Measurements from ENCODE around the gene ANGPT4.

Gene ANGPT4

DNA sequence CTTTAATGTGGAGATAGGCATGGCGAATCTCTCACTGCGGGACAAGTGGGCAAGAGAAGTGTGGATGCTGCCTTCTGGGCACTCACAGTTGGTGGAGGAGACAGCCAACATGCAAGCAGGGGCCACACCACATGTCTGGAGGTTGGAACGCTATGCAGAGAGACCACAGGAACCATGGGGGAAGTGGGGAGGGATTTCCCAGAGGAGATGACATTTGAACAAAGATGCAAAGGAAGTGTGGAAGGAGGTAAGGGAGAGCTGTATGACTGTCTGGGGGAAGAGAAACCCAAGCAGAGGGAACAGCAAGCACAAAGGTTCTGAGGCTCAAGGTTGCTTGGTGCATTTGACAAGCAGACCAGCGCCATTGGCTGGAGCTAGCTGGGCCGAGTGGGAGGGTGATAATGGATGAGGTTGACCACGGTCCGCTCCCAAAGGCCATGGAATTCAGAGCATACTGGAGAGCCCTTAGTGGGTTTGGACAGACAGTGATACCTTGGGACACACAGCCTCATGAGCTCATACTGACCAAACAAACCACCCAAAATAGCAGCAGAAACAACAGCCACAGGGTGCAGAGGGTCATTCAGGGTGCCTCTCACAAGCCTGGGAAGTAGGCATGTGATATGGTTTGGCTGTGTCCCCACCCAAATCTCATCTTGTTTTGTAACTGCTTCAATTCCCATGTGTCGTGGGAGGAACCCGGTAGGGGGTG, 90.3 kb downstream of the ANGPT4 start:
- Histone ChIP-seq H3K79me2 (ENCODE audit: control insufficient read depth, insufficient read depth, low read length, unreplicated experiment) (no peaks in the 10 kb centered on the region), H3K4me1 (ENCODE audit: control insufficient read depth, insufficient read depth, low read length, unreplicated experiment) (peaks cover 4% of the 10 kb centered on the region), H2AFZ (ENCODE audit: low read length, unreplicated experiment) (no peak overlapping the region), H3K4me3 (ENCODE audit: low read depth, low read length) (no peak overlapping the region), H3K27me3 (ENCODE audit: insufficient read depth, low read length) (no peaks in the 10 kb centered on the region), H3K36me3 (ENCODE audit: insufficient read depth, low read length) (no peaks in the 10 kb centered on the region), H3K27ac (ENCODE audit: low read depth, low read length) (no peak overlapping the region)

DNA sequence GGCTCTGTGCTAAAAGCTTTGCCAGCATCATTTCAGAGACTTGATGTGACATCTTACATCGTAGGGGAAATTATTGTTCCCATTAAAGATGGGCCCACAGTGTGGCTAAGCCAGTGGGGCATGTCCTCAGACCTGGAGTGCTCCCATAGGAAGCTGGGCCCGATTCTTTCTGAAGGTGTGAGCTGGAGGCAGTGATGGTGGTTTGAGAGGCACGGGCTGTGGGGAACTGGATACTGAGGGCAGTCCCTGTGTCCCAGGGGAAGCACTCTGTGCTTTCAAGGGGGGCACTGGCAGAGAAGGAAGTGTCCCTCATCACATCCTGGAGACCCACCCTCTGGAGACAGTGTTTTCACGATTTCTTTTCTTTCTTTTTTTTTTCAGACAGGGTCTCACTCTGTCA, 91.2 kb downstream of the ANGPT4 start:
- Histone ChIP-seq H3K4me1 (ENCODE audit: control insufficient read depth, insufficient read depth, low read length, unreplicated experiment) (peaks cover 3% of the 10 kb centered on the region), H3K36me3 (ENCODE audit: insufficient read depth, low read length) (no peaks in the 10 kb centered on the region), H3K4me3 (ENCODE audit: low read depth, low read length) (no peak overlapping the region), H2AFZ (ENCODE audit: low read length, unreplicated experiment) (no peak overlapping the region), H3K27me3 (ENCODE audit: insufficient read depth, low read length) (no peaks in the 10 kb centered on the region), H3K79me2 (ENCODE audit: control insufficient read depth, insufficient read depth, low read length, unreplicated experiment) (no peaks in the 10 kb centered on the region), H3K27ac (ENCODE audit: low read depth, low read length) (no peak overlapping the region)

DNA sequence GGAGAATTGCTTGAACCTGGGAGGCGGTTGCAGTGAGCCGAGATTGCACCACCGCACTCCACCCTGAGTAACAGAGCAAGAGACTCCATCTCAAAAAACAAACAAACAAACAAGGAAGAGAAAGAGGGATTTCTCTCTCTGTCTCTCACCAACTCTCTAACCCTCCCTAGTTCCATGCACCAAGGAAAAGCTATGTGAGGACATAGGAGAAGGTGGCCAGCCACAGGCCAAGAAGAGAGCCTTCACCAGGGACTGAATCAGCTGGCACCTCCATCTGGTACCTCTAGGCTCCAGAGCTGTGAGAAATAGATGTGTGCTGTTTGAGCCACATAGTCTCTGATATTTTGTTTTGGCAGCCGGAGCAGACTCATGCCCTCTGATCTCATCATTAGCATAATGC, 91.6 kb downstream of the ANGPT4 start:
- H3K4me3 ChIP-seq (ENCODE audit: low read depth, low read length): no peak overlapping the region
- no peak overlapping the region for H3K27ac ChIP-seq (ENCODE audit: low read depth, low read length)
- no peaks in the 10 kb centered on the region for H3K4me1 ChIP-seq (ENCODE audit: control insufficient read depth, insufficient read depth, low read length, unreplicated experiment)
- no peak overlapping the region for H2AFZ ChIP-seq (ENCODE audit: low read length, unreplicated experiment)
- no peaks in the 10 kb centered on the region for H3K36me3 ChIP-seq (ENCODE audit: insufficient read depth, low read length)
- no peaks in the 10 kb centered on the region for H3K79me2 ChIP-seq (ENCODE audit: control insufficient read depth, insufficient read depth, low read length, unreplicated experiment)
- no peaks in the 10 kb centered on the region for H3K27me3 ChIP-seq (ENCODE audit: insufficient read depth, low read length)

DNA sequence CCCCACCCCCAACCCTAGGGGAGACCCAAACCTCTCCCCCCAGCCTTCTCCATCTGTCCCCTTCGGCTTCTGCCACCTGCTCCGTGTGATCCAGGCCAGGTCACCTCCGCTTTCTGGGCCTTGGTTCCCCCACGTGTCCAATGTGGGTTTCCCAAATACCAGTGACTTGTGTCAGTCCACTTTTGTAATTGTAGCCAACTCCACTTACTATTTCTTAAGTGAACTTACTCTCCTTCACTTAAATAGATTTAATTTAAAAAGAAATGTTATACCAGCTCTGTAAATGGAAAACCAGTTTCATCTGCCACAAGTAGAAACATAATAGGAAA, 92.6 kb downstream of the ANGPT4 start:
- Histone ChIP-seq H3K36me3 (ENCODE audit: insufficient read depth, low read length) (no peaks in the 10 kb centered on the region), H3K4me3 (ENCODE audit: low read depth, low read length) (no peak overlapping the region), H3K79me2 (ENCODE audit: control insufficient read depth, insufficient read depth, low read length, unreplicated experiment) (no peaks in the 10 kb centered on the region), H2AFZ (ENCODE audit: low read length, unreplicated experiment) (no peak overlapping the region), H3K27ac (ENCODE audit: low read depth, low read length) (no peak overlapping the region), H3K27me3 (ENCODE audit: insufficient read depth, low read length) (no peaks in the 10 kb centered on the region), H3K4me1 (ENCODE audit: control insufficient read depth, insufficient read depth, low read length, unreplicated experiment) (no peaks in the 10 kb centered on the region)

DNA sequence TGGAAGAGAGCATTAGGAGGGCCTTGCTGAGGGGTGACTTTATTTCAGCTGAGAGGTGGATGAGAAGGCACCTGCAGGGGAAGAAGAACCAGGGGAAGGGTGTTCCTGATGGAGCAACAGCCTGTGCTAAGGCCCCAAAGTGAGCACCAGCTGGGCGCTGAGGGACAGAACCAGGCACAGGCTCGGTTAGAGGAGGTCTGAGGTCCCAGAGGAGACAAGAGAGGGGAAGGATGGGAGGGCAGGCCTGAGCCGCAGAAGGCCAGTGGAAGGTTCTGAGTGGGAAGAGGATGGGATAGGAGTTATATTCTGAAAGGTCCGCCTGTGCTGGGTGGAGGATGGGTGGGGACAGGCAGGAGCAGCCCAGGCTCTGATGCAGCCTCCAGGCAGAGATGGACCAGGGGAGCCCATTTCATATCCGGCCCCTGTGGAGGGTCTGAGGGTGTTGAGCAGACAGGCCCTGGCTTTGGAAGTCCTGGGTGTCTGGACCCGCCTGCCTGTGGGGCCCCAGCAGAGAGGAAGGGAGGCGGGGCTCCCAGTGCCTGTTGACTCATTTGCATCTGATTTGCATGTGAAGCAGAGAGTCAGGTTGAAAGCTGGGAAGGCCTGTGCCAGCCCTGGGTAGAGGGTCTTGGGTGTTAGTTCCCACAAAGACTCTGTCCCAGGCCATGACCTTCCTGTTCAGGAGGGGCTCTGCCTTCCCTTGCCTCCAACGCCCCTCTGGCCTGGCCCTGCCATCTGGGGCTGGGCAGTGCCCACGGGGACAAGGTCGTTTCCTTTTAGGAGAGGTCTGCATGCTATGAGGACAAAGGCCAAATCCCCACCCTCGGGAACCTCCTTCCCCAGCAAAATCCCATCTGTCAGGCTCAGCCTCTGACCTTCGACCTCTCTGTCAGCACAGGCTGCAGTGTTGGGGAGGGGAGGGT, 93.2 kb downstream of the ANGPT4 start:
- no peaks in the 10 kb centered on the region for H3K27me3 ChIP-seq (ENCODE audit: insufficient read depth, low read length)
- no peak overlapping the region for H3K27ac ChIP-seq (ENCODE audit: low read depth, low read length)
- no peaks in the 10 kb centered on the region for H3K79me2 ChIP-seq (ENCODE audit: control insufficient read depth, insufficient read depth, low read length, unreplicated experiment)
- no peak overlapping the region for H3K4me3 ChIP-seq (ENCODE audit: low read depth, low read length)
- no peaks in the 10 kb centered on the region for H3K36me3 ChIP-seq (ENCODE audit: insufficient read depth, low read length)
- H2AFZ ChIP-seq (ENCODE audit: low read length, unreplicated experiment): no peak overlapping the region
- no peaks in the 10 kb centered on the region for H3K4me1 ChIP-seq (ENCODE audit: control insufficient read depth, insufficient read depth, low read length, unreplicated experiment)

DNA sequence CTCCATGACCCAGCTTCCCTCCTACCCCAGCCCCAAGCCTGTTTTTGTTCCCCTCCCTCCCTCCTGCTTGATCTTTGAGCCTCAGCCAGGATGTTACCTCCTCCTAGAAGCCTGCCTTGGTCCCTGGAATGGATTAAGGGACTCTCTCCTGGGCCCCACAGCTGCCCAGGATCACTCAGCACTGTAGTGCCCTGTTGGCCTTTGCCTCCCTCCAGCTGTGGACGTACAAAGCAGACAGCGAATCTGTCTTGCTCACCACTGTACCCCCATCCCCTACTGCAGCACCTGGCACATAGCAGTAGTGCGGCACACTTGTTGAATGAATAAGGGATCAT, 94.4 kb downstream of the ANGPT4 start:
- Histone ChIP-seq H3K4me1 (ENCODE audit: control insufficient read depth, insufficient read depth, low read length, unreplicated experiment) (no peaks in the 10 kb centered on the region), H3K27me3 (ENCODE audit: insufficient read depth, low read length) (no peaks in the 10 kb centered on the region), H3K36me3 (ENCODE audit: insufficient read depth, low read length) (no peaks in the 10 kb centered on the region), H2AFZ (ENCODE audit: low read length, unreplicated experiment) (no peak overlapping the region), H3K4me3 (ENCODE audit: low read depth, low read length) (no peak overlapping the region), H3K79me2 (ENCODE audit: control insufficient read depth, insufficient read depth, low read length, unreplicated experiment) (no peaks in the 10 kb centered on the region), H3K27ac (ENCODE audit: low read depth, low read length) (no peak overlapping the region)

DNA sequence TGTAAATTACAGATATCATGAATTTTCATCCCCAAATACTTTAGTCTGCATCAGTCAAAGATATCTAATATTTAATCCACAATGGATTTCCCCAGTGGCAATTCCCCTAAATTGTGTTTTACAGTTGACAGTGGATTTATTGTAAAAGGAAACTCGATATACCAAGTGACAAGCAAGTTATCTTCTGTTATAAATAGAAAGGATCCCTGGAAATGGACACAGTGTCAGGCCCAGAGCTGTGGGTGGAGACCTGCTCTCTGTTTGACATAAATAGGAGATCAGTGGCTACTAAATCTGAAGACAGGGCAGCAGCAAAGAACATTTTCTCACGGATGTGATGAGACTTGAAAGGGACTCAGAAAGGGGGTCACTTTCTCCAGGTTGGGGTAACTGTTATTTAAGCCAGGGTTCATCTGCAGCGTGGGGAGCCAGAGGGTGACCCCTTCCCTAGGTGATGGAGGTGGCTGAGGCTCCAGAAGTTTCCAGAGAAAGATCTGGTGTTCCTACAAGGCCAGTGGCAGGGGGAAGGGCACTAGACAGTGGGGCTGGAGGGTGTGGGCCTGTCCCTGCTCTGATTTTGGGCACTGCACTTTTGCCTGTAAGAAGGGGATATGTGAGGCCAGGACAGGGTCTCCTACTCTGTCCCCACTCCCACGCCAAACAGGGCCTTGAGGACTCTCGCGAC, 94.9 kb downstream of the ANGPT4 start:
- H3K27ac ChIP-seq (ENCODE audit: low read depth, low read length): no peak overlapping the region
- H3K4me1 ChIP-seq (ENCODE audit: control insufficient read depth, insufficient read depth, low read length, unreplicated experiment): no peaks in the 10 kb centered on the region
- H3K27me3 ChIP-seq (ENCODE audit: insufficient read depth, low read length): no peaks in the 10 kb centered on the region
- H3K79me2 ChIP-seq (ENCODE audit: control insufficient read depth, insufficient read depth, low read length, unreplicated experiment): no peaks in the 10 kb centered on the region
- no peaks in the 10 kb centered on the region for H3K36me3 ChIP-seq (ENCODE audit: insufficient read depth, low read length)
- no peak overlapping the region for H3K4me3 ChIP-seq (ENCODE audit: low read depth, low read length)
- no peak overlapping the region for H2AFZ ChIP-seq (ENCODE audit: low read length, unreplicated experiment)

DNA sequence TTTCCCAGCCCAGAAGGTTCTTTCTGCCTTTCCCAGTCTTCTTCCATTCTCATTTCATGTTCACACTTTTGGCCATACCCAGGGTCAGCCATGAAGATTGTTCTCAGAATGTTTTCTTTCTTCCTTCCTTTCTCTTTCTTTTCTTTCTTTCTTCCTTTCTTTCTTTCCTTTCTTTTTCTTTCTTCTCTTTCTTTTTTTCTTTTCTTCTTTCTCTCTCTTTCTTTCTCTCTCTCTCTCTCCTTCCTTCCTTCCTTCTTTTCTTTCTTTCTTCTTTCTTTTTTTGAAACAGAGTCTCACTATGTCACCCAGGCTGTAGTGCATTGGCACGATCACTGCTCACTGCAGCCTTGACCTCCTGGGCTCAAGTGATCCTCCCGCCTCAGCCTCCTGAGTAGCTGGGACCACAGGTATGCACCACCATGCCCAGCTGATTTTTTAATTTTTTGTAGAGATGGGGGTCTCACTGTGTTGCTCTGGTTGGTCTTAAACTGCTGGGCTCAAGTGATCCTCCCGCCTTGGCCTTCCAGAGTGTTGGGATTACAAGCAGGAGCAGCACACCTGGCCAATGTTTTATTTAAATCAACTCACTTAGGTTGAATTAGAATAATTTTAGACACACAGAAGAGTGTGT, 95.7 kb downstream of the ANGPT4 start:
- H3K4me1 ChIP-seq (ENCODE audit: control insufficient read depth, insufficient read depth, low read length, unreplicated experiment): no peaks in the 10 kb centered on the region
- no peak overlapping the region for H3K4me3 ChIP-seq (ENCODE audit: low read depth, low read length)
- H3K79me2 ChIP-seq (ENCODE audit: control insufficient read depth, insufficient read depth, low read length, unreplicated experiment): no peaks in the 10 kb centered on the region
- peaks cover 3% of the 10 kb centered on the region for H3K27me3 ChIP-seq (ENCODE audit: insufficient read depth, low read length)
- H3K27ac ChIP-seq (ENCODE audit: low read depth, low read length): no peak overlapping the region
- no peaks in the 10 kb centered on the region for H3K36me3 ChIP-seq (ENCODE audit: insufficient read depth, low read length)
- no peak overlapping the region for H2AFZ ChIP-seq (ENCODE audit: low read length, unreplicated experiment)
